Vagina (tissue), 2 donors: Measurements from ENCODE around the gene SPOCK1. TPM values are rescaled to one million over a fixed set of nuclear protein-coding genes. Genes with fewer than 3 reads are reported as not detected.

ENCODE experiments used
- DNase-seq, 2 donors: peaks; one replicate each; pipeline ENCODE4 v3.0.0-alpha.2; 2017; ENCODE audit errors: extremely low spot score in 2 of 2
- H3K27ac ChIP-seq: fragments of 200-600 bp; sonication (generic); one replicate; pipeline ENCODE4 v1.5.1; 2019
- H3K27me3 ChIP-seq: fragments of 200-600 bp; sonication (generic); one replicate; pipeline ENCODE4 v1.5.1; 2019
- H3K36me3 ChIP-seq, 2 donors: fragments of 200-600 bp; sonication (generic); one replicate each; pipeline ENCODE4 v1.5.1; 2017 to 2019
- H3K4me1 ChIP-seq: fragments of 200-600 bp; sonication (generic); one replicate; pipeline ENCODE4 v1.5.1; 2019
- H3K4me3 ChIP-seq, 2 donors: fragments of 200-600 bp; sonication (generic); 1 replicate in 1 of 2; 2 replicates in 1 of 2; pipeline ENCODE4 v1.5.1; 2016 to 2019
- H3K9me3 ChIP-seq: fragments of 200-600 bp; sonication (generic); one replicate; pipeline ENCODE4 v1.5.1; 2019
- CTCF ChIP-seq, 3 experiments: fragments of 450-650 bp in 2 of 3; fragments of 200-600 bp in 1 of 3; sonication (generic) in 1 of 3; IDR thresholded peaks; one replicate each; pipeline ENCODE4 v1.5.1; 2017 to 2019; ENCODE audit warnings: antibody characterized with exemption in 3 of 3, mild to moderate bottlenecking in 2 of 3, moderate library complexity in 2 of 3
- POLR2A ChIP-seq, 2 donors: fragments of 450-650 bp; IDR thresholded peaks; one replicate each; pipeline ENCODE4 v1.6.1; 2017; ENCODE audit warnings: antibody characterized with exemption in 2 of 2, mild to moderate bottlenecking in 2 of 2, moderate library complexity in 2 of 2
- POLR2AphosphoS5 ChIP-seq, 2 donors: sonication (generic); formaldehyde crosslinking; IDR thresholded peaks; one replicate each; pipeline ENCODE4 v1.9.0; 2017; ENCODE audit warnings: antibody characterized with exemption in 2 of 2, mild to moderate bottlenecking in 2 of 2, low read depth in 1 of 2; ENCODE audit not compliant: insufficient read depth in 1 of 2
- intact Hi-C: fragments of 100-400 bp; cut with DNase I; formaldehyde crosslinking; loops from one replicate; pipeline ENCODE4 v1.15.1; 2023
- total RNA-seq: library from RNA; depleted of rRNA; stranded (reverse); fragments of >200 nt; gene quantifications from one replicate; pipeline ENCODE4 v1.2.3, GENCODE V29; 2016

The SPOCK1 gene
- total RNA-seq, 1 donor from 2014 or later = 70.7 TPM

- Histone ChIP-seq H3K27me3 (no peaks in the 10 kb centered on the region), H3K9me3 (no peaks in the 10 kb centered on the region), H3K27ac (no peak overlapping the region), H3K4me3 (no peak overlapping the region), H3K4me1 (no peaks in the 10 kb centered on the region), H3K36me3 (no peaks in the 10 kb centered on the region)
- TF ChIP-seq POLR2A (IDR thresholded peaks at IDR 0.05) = no peak
- TF ChIP-seq CTCF (IDR thresholded peaks at IDR 0.05) = peak in 1 of 3 experiments; percentile 35
- no peak for DNase-seq
- intact Hi-C loops = no loop called here
Observed at GRCh38 chr5:137201876-137202275, 297.2 kb downstream of the SPOCK1 start.

GRCh38 chr5:137200906-137201700, 298.0 kb downstream of the SPOCK1 start:
- DNase-seq = no peak
- H3K4me3 ChIP-seq = no peak overlapping the region
- H3K4me1 ChIP-seq = no peaks in the 10 kb centered on the region
- intact Hi-C loops = no loop called here
- H3K27ac ChIP-seq = no peak overlapping the region
- no peaks in the 10 kb centered on the region for H3K27me3 ChIP-seq
- H3K36me3 ChIP-seq = no peaks in the 10 kb centered on the region
- no peak for TF ChIP-seq POLR2A (IDR thresholded peaks at IDR 0.05)
- no peaks in the 10 kb centered on the region for H3K9me3 ChIP-seq

DNA sequence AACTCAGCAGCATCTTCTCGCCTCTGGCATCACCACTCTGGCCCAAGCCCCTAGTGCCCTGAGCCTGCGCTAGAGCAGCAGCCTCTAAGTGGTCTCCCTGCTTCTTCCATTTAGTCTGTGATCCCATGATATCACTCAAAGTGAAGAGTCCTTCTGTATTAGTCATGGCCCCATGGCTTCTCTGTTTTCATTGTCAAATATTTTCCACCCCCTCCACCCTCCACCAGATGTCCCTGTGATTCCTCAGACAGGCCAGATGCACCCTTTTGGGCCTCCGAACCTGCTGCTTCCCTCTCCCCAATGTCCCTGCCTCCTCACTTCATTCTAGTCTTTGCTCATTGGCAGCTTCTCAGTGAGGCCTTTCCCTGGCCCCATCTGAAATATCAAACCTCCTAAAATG, 299.2 kb downstream of the SPOCK1 start:
- Histone ChIP-seq H3K27me3 (no peaks in the 10 kb centered on the region), H3K27ac (no peak overlapping the region), H3K4me1 (no peaks in the 10 kb centered on the region), H3K4me3 (no peak overlapping the region), H3K9me3 (no peaks in the 10 kb centered on the region), H3K36me3 (no peaks in the 10 kb centered on the region)
- DNase-seq = no peak
- no peak for TF ChIP-seq POLR2A (IDR thresholded peaks at IDR 0.05)
- no peak for TF ChIP-seq CTCF (IDR thresholded peaks at IDR 0.05)
- no peak for TF ChIP-seq POLR2AphosphoS5 (IDR thresholded peaks at IDR 0.05; ENCODE audit: insufficient read depth in 1 of 2, low read depth in 1 of 2)
- intact Hi-C loops = no loop called here

GRCh38 chr5:137199201-137199600, 299.9 kb downstream of the SPOCK1 start:
- Histone ChIP-seq H3K4me3 (no peak overlapping the region), H3K27ac (no peak overlapping the region), H3K27me3 (no peaks in the 10 kb centered on the region), H3K36me3 (no peaks in the 10 kb centered on the region), H3K4me1 (no peaks in the 10 kb centered on the region), H3K9me3 (no peaks in the 10 kb centered on the region)
- TF ChIP-seq CTCF (IDR thresholded peaks at IDR 0.05) (no peak), POLR2A (IDR thresholded peaks at IDR 0.05) (no peak), POLR2AphosphoS5 (IDR thresholded peaks at IDR 0.05; ENCODE audit: insufficient read depth in 1 of 2, low read depth in 1 of 2) (no peak)
- intact Hi-C loops = no loop called here
- no peak for DNase-seq

GRCh38 chr5:137195483-137195882, 303.6 kb downstream of the SPOCK1 start:
- Histone ChIP-seq H3K4me1 (no peaks in the 10 kb centered on the region), H3K27ac (no peak overlapping the region)

More at GRCh38 chr5:137195483-137195882, 303.6 kb downstream of the SPOCK1 start:
- H3K36me3 ChIP-seq = no peaks in the 10 kb centered on the region
- DNase-seq = no peak
- H3K4me3 ChIP-seq = no peak overlapping the region
- TF ChIP-seq CTCF (IDR thresholded peaks at IDR 0.05) (no peak), POLR2AphosphoS5 (IDR thresholded peaks at IDR 0.05; ENCODE audit: insufficient read depth in 1 of 2, low read depth in 1 of 2) (no peak)
- H3K27me3 ChIP-seq = no peaks in the 10 kb centered on the region
- no peaks in the 10 kb centered on the region for H3K9me3 ChIP-seq
- intact Hi-C loops = no loop called here
